ENCODE results near the gene NHP2. TPM values are rescaled to one million over a fixed set of nuclear protein-coding genes. Genes with fewer than 3 reads are reported as not detected.

NHP2 gene
- total and polyA plus RNA-seq, 9 of the 15 experiments (the other 6 are each of a cell fraction or from before 2014, with no cell fraction given) = 52.8 to 622 (median 144) TPM

DNA sequence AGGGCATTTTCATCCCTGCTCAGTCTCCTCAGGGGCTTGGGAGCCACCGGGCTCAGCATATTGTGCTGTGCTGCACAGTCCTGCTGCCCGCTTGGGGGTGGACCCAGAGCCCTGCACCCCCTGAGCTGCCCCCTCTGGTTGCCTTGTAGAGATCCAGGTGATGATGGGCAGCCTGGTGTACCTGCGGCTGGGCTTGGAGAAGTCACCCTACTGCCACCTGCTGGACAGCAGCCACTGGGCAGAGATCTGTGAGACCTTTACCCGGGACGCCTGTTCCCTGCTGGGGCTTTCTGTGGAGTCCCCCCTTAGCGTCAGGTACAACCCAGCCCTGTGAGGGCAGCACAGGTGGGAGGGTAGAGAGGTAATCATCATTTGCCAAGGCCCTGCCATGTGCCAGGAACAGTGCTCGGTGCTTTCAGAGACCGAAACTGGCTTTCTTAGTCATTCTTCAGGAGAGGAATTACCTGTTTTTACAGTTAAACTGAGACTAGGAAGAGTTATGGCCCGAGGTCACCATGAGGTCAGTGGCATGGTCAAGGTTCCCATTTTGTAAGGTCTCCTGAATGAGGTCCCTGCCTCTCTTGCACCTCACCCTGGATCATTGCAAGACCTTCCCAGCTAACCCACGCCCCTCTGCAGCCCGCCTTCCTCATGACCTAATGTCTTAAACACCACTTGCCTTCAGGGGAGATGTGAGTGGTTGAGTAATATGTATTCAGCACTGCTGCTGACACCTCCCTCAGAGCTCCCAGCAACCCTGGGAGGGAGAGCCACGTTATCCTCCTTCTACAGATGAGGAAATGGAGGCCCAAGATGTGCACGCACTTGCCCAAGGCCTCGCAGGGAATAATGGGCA lies 7.5 kb downstream of the NHP2 start (continued):
- TF ChIP-seq, protein P1, sequence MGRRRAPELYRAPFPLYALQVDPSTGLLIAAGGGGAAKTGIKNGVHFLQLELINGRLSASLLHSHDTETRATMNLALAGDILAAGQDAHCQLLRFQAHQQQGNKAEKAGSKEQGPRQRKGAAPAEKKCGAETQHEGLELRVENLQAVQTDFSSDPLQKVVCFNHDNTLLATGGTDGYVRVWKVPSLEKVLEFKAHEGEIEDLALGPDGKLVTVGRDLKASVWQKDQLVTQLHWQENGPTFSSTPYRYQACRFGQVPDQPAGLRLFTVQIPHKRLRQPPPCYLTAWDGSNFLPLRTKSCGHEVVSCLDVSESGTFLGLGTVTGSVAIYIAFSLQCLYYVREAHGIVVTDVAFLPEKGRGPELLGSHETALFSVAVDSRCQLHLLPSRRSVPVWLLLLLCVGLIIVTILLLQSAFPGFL (CRISPR knock-in tag; IDR thresholded peaks at IDR 0.05) = no peak
- TF ChIP-seq MTA2 (IDR thresholded peaks at IDR 0.05; ENCODE audit: low read depth) (no peak), TARDBP (IDR thresholded peaks at IDR 0.05) (0 out of 2 replicates have a peak, but pooled peaks have one; percentile 31), ZNF79 (CRISPR knock-in tag; IDR thresholded peaks at IDR 0.05; ENCODE audit: low read depth) (no peak), MEIS2 (IDR thresholded peaks at IDR 0.05; ENCODE audit: partially characterized antibody) (peak; percentile 5), EWSR1 (IDR thresholded peaks at IDR 0.05; ENCODE audit: borderline replicate concordance, low read depth, partially characterized antibody) (no peak), EP300 (IDR thresholded peaks at IDR 0.05; ENCODE audit: low read length) (no peak), CTBP1 (IDR thresholded peaks at IDR 0.05; ENCODE audit: borderline replicate concordance) (peak; percentile 78; the same call in 1 of the 2 replicates), CC2D1A (IDR thresholded peaks at IDR 0.05) (0 out of 2 replicates have a peak, but pooled peaks have one; percentile 14), HDAC3 (IDR thresholded peaks at IDR 0.05; ENCODE audit: borderline replicate concordance, partially characterized antibody) (no peak), SMC3 (conservative IDR thresholded peaks at IDR 0.05; ENCODE audit: insufficient read depth, low read depth, low read length) (peak; percentile 89)
- TF ChIP-seq, protein P2, sequence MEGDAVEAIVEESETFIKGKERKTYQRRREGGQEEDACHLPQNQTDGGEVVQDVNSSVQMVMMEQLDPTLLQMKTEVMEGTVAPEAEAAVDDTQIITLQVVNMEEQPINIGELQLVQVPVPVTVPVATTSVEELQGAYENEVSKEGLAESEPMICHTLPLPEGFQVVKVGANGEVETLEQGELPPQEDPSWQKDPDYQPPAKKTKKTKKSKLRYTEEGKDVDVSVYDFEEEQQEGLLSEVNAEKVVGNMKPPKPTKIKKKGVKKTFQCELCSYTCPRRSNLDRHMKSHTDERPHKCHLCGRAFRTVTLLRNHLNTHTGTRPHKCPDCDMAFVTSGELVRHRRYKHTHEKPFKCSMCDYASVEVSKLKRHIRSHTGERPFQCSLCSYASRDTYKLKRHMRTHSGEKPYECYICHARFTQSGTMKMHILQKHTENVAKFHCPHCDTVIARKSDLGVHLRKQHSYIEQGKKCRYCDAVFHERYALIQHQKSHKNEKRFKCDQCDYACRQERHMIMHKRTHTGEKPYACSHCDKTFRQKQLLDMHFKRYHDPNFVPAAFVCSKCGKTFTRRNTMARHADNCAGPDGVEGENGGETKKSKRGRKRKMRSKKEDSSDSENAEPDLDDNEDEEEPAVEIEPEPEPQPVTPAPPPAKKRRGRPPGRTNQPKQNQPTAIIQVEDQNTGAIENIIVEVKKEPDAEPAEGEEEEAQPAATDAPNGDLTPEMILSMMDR (IDR thresholded peaks at IDR 0.05 in 2 of 3, conservative IDR thresholded peaks at IDR 0.05 in 1 of 3; ENCODE audit: insufficient read depth in 2 of 3, low read depth in 1 of 3, low read length in 3 of 3) = peak; percentile 78 to 87 (median 82)
- TF ChIP-seq, protein P3, sequence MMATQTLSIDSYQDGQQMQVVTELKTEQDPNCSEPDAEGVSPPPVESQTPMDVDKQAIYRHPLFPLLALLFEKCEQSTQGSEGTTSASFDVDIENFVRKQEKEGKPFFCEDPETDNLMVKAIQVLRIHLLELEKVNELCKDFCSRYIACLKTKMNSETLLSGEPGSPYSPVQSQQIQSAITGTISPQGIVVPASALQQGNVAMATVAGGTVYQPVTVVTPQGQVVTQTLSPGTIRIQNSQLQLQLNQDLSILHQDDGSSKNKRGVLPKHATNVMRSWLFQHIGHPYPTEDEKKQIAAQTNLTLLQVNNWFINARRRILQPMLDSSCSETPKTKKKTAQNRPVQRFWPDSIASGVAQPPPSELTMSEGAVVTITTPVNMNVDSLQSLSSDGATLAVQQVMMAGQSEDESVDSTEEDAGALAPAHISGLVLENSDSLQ (IDR thresholded peaks at IDR 0.05) = peak; percentile 44; the same call in 1 of the 2 replicates

Measured in K562 (cell line).